ENCODE results near the gene HOXB5.

Gene HOXB5

GRCh38 chr17:48625495-48626244 is 32.1 kb upstream of the HOXB5 start:
- H3K27ac Mint-ChIP-seq = peak overlapping the region; percentile 99
- H3K4me3 Mint-ChIP-seq = peak overlapping the region; percentile 99
- H3K4me1 Mint-ChIP-seq = peaks cover 72% of the 10 kb centered on the region
- H3K36me3 Mint-ChIP-seq (ENCODE audit: low read depth) = peaks cover 61% of the 10 kb centered on the region
- no peaks in the 10 kb centered on the region for H3K9me3 Mint-ChIP-seq
- peaks cover 17% of the 10 kb centered on the region for H3K27me3 Mint-ChIP-seq (ENCODE audit: low read depth, poor library complexity)
- DNase-seq = no peak
- TF ChIP-seq CTCF (IDR thresholded peaks at IDR 0.05) = no peak

GRCh38 chr17:48624544-48625494 is 31.2 kb upstream of the HOXB5 start:
- no peak for DNase-seq
- H3K27me3 Mint-ChIP-seq (ENCODE audit: low read depth, poor library complexity) = peaks cover 17% of the 10 kb centered on the region
- no peaks in the 10 kb centered on the region for H3K9me3 Mint-ChIP-seq
- peaks cover 52% of the 10 kb centered on the region for H3K36me3 Mint-ChIP-seq (ENCODE audit: low read depth)
- H3K4me3 Mint-ChIP-seq = peak overlapping the region; percentile 99
- TF ChIP-seq CTCF (IDR thresholded peaks at IDR 0.05) = no peak
- H3K4me1 Mint-ChIP-seq = peaks cover 68% of the 10 kb centered on the region
- peak overlapping the region; percentile 100 for H3K27ac Mint-ChIP-seq

- Mint-ChIP-seq H3K27ac (peak overlapping the region; percentile 100), H3K4me3 (peak overlapping the region; percentile 99)
Measured at GRCh38 chr17:48624118-48624517, 30.5 kb upstream of the HOXB5 start.

GRCh38 chr17:48623583-48623982 is 30.0 kb upstream of the HOXB5 start:
- H3K4me1 Mint-ChIP-seq = peaks cover 67% of the 10 kb centered on the region

More at GRCh38 chr17:48624118-48624517, 30.5 kb upstream of the HOXB5 start:
- Mint-ChIP-seq H3K4me1 (peaks cover 67% of the 10 kb centered on the region), H3K9me3 (no peaks in the 10 kb centered on the region), H3K27me3 (ENCODE audit: low read depth, poor library complexity) (peaks cover 17% of the 10 kb centered on the region), H3K36me3 (ENCODE audit: low read depth) (peaks cover 46% of the 10 kb centered on the region)
- DNase-seq = no peak
- no peak for TF ChIP-seq CTCF (IDR thresholded peaks at IDR 0.05)

GRCh38 chr17:48622857-48623256 is 29.3 kb upstream of the HOXB5 start:
- no peak for DNase-seq
- Mint-ChIP-seq H3K36me3 (ENCODE audit: low read depth) (peaks cover 46% of the 10 kb centered on the region), H3K9me3 (no peaks in the 10 kb centered on the region), H3K27ac (peak overlapping the region; percentile 100), H3K27me3 (ENCODE audit: low read depth, poor library complexity) (peaks cover 15% of the 10 kb centered on the region), H3K4me1 (peaks cover 65% of the 10 kb centered on the region), H3K4me3 (peak overlapping the region; percentile 99)
- no peak for TF ChIP-seq CTCF (IDR thresholded peaks at IDR 0.05)

More at GRCh38 chr17:48623583-48623982, 30.0 kb upstream of the HOXB5 start:
- peak overlapping the region; percentile 99 for H3K4me3 Mint-ChIP-seq
- peaks cover 46% of the 10 kb centered on the region for H3K36me3 Mint-ChIP-seq (ENCODE audit: low read depth)
- peaks cover 15% of the 10 kb centered on the region for H3K27me3 Mint-ChIP-seq (ENCODE audit: low read depth, poor library complexity)
- no peak for DNase-seq
- no peak for TF ChIP-seq CTCF (IDR thresholded peaks at IDR 0.05)
- peak overlapping the region; percentile 100 for H3K27ac Mint-ChIP-seq
- H3K9me3 Mint-ChIP-seq = no peaks in the 10 kb centered on the region
